DOHH2 (cell line): ENCODE data around the gene CD36.

ENCODE experiments used
- CTCF ChIP-seq: fragments of 200-600 bp; sonication (generic); IDR thresholded peaks from one replicate; pipeline ENCODE4 v1.5.1; 2014; ENCODE audit warnings: antibody characterized with exemption, mild to moderate bottlenecking, low read depth, low read length; ENCODE audit not compliant: poor library complexity, severe bottlenecking
- EZH2phosphoT487 ChIP-seq: fragments of 200-600 bp; sonication (generic); IDR thresholded peaks from 2 replicates; pipeline ENCODE4 v1.6.1; 2017; ENCODE audit warnings: borderline replicate concordance, mild to moderate bottlenecking, antibody characterized with exemption, low read length, moderate library complexity, mixed read lengths

GRCh38 chr7:80651471-80651870, 13.0 kb downstream of the CD36 start:
- TF ChIP-seq CTCF (no peak), EZH2phosphoT487 (no peak)
